Stimulated activated CD8-positive, alpha-beta memory T cell treated with anti-CD3 and anti-CD28 coated beads, Interleukin-7, amount 100 ng/mL, for 24 hours (primary cell): ENCODE results near the gene NDUFB2.
A peak's percentile ranks its signal among the peaks of the same experiment; 100 is the strongest.
"Not testable (repeated sequence)": the region's sequence is repeated elsewhere in the genome, so short reads cannot be mapped to it uniquely, and the experiment has no call there.

Experiments used
- DNase-seq: peaks from one replicate; pipeline ENCODE4 v3.0.0-alpha.2; 2020; ENCODE audit warnings: low read depth

NDUFB2 gene

DNA sequence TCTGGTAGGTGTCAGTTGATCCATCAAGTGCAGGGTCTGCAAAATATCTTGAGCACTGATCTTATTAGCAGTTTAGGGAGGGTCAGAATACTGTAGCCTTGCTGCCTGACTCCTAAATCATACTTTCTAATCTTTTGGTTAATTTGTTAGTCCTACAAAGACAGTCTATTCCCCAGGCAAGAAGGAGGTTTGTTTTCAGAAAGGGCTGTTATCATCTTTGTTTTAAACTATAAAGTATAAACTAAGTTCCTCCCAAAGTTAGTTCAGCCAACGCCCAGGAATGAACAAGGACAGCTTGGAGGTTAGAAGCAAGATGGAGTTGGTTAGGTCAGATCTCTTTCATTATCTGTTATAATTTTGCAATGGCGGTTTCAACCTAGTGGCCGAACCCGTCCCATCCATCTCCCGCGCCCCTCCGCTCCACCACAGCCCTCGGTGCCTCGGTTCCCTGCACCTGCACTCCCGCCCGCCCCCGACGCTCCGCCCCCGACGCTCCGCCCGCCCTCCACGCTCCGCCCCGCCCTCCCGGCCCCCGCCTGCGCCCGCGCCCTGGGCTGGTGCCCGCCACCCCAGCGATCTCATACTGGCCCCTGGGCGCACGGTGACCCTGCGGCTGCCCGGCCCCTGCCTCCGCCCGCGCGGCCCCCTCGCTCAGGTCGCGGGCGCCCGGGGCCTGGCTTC lies 24.0 kb upstream of the NDUFB2 start, which contains the start of gene ADCK2:
Gene ADCK2 (plus strand): TSS at position 564 of the 681 bp plus-strand sequence. CDS start 386 bp downstream, outside the sequence.
- peak; percentile 12 for DNase-seq

GRCh38 chr7:140673063-140673773 lies 23.3 kb upstream of the NDUFB2 start:
- DNase-seq = peak; percentile 18

- no peak for DNase-seq
These were observed 22.7 kb upstream of the NDUFB2 start for GRCh38 chr7:140673774-140674155.

DNA sequence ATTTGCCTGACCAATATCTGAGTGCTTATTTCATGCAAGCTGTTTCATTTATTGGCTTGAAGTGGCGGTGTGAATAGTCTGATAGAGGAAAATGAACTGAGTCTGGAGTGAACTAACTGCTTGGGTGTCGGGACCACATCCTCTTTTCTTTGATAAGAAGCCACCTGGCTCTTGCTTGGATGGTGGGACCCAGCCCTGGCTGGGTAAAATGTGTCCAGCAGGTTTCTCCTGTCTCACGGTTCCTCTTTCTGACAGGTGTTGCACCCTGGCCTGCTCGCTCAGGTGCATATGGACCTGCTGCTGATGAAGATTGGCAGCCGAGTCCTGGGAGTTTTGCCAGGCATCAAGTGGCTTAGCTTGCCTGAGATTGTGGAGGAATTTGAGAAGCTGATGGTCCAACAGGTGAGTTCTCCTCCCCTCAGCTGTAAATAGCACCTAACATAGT lies 22.1 kb upstream of the NDUFB2 start:
- DNase-seq = no peak

DNA sequence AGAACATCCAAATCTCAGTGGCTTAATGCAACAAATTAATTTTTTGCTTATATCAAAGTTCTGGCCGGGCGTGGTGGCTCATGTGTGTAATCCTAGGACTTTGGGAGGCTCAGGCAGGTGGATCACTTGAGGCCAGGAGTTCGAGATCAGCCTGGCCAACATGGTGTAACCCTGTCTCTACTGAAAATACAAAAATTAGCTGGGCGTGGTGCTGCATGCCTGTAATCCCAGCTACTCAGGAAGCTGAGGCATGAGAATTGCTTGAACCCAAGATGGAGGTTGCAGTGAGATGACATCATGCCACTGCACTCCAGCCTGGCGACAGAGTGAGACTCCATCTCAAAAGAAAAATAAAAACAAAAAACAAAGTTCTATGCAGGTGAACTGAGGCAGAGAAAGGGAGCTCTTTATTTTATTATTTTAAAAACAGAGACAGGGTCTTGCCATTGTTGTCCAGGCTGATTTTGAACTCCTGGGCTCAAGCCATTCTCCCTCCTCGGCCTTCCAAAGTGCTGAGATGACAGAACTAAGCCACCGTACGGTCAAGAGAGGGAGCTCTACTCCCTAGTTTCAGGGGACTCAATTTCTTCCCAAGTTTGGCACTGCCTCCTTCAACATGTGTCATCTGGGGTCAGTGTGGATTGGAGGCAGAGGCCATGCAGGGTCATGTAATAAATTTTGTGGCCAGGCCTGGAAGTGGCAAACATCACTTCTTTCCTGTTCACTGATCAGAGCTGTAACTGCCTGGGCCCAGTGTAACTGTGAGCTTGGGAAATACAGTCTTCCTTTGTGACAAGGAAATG lies 21.4 kb upstream of the NDUFB2 start:
- no peak for DNase-seq

DNA sequence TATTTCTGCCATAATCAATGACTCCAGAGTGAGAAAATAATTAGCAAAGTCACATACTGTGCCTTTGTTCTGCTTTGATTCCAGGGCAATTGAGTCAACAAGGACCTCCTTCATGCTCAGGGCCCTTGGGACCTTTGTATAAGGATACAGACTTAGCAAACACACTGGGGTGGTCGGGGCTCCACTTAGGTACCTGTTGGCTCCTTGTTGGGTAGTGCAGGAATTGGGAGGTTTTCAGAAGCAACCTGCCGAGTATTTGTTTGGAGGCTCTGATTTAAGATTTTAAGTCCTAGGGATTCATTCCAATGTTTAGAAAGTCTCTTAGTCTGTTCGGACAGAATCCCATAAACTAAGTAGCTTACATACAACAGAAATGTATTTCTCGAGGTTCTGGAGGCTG lies 20.8 kb upstream of the NDUFB2 start:
- no peak for DNase-seq

DNA sequence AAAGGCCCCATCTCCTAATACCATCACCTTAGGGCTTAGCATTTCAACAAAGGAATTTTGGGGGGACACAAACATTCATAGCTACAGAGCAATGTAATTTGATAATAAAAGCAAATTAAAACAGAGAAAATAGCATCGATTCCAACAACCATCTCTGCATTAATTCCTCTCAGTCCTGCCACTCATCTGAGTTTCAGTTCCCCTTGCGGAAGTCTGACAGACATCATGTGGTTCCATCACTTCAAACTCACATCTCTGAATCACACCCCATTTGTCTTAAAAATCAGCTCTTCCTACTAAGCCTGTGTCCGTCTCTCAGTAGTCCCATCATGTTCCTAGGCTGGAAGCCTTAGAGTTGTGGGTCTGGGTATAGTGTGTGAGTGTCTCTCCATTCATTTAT lies 20.2 kb upstream of the NDUFB2 start:
- DNase-seq = no peak

- DNase-seq = not testable (repeated sequence)
These were observed 19.6 kb upstream of the NDUFB2 start for GRCh38 chr7:140676956-140677355.

- no peak for DNase-seq
These were observed 19.0 kb upstream of the NDUFB2 start for GRCh38 chr7:140677496-140677895.

GRCh38 chr7:140678081-140678815 lies 18.3 kb upstream of the NDUFB2 start:
- no peak for DNase-seq

GRCh38 chr7:140678816-140679130 lies 17.7 kb upstream of the NDUFB2 start:
- no peak for DNase-seq

GRCh38 chr7:140679186-140679585 lies 17.3 kb upstream of the NDUFB2 start:
- no peak for DNase-seq

DNA sequence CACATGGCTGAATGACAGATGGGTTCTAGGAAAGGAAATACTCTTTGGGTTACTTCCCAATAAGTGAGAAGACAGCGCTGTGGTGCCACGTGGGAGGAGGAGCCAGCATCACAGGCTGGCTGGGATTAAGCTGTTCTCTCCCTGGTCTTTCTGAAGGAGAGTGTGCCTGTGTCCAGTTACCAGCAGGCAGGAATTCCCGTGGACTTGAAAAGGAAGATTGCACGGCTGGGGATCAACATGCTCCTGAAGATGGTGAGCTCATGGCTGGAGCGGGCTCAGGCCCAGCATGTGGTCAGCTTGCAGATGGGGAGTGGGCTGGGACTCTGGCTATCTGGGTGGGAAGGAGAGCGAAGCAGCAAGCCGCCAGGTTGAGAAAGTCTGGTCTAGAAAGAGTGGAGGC lies 15.6 kb upstream of the NDUFB2 start:
- no peak for DNase-seq

DNA sequence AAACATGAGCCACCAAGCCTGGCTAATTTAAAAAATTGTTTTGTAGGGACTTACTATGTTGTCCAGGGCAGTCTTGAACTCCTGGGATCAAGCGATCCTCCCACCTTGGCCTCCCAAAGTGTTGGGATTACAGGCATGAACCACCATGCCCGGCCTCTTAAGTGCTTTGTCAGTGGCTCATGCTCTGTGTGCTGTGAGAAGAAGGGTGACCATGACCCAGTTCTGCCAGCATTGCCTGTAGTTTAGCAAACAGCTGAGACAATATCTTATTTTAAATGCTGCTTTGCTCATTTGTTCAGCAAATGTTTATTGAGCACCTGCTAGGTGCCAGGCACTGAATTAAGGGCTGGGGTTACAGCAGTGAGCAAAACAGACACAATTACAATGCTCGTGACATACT lies 14.7 kb upstream of the NDUFB2 start:
- no peak for DNase-seq

GRCh38 chr7:140683657-140684056 lies 12.9 kb upstream of the NDUFB2 start:
- no peak for DNase-seq

DNA sequence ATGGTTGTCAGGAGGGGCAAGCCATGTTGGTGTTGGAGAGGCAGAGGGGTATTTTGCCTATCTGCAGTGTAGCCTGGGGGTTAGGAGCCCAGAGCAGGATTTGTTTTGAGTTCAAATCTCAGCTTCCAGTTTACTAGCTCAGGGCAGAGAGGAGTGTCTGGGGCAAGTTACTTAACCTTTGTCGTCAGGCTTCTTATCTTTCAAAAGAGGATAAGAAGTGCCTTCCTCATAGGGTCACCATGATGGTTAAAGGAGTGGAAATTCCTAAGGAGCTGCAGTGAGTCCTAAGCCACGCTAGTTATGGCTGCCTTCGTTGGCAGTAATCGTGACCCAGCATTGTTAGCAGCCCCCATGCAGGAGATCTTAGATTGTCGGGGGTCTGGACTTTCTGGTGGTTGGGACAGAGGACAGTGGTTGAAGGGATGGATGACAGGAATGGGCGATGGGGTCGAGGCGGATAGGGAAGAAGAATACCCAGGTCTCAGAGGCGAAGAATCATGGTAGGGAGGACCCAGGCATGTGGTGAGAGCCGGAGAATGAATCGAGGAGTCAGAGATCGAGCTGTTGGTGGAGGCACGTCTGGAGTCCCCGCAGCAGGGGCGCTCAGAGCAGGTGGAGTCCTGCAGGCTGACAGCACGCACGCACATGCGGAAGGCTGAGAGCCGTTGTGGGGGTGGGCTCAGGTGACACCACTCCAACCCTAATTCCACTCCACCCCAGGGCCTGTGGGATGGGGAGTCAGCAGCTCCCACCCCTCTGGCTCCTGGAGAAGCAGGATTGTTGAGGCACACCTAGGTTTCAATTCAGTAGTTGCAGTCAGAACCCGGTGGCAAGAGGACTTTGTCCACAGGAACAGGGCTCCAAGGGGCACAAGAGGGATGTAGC lies 12.2 kb upstream of the NDUFB2 start:
- no peak for DNase-seq

GRCh38 chr7:140685407-140686087 lies 11.0 kb upstream of the NDUFB2 start:
- DNase-seq = no peak

GRCh38 chr7:140686921-140687320 lies 9.6 kb upstream of the NDUFB2 start:
- no peak for DNase-seq

- DNase-seq = no peak
These were observed 8.2 kb upstream of the NDUFB2 start for GRCh38 chr7:140688341-140688740.
